Ishikawa (cell line): Measurements from ENCODE around the gene AMMECR1.

ENCODE experiments used
- CEBPB ChIP-seq: IDR thresholded peaks from 2 replicates; pipeline ENCODE4 v1.6.1; 2012
- EGR1 ChIP-seq: IDR thresholded peaks from 2 replicates; pipeline ENCODE4 v1.6.1; 2012
- EP300 ChIP-seq: IDR thresholded peaks from 2 replicates; pipeline ENCODE4 v1.6.1; 2012; ENCODE audit warnings: borderline replicate concordance
- FOXM1 ChIP-seq: IDR thresholded peaks from 2 replicates; pipeline ENCODE4 v1.6.1; 2012; ENCODE audit warnings: low read depth, borderline replicate concordance
- MAX ChIP-seq: IDR thresholded peaks from 2 replicates; pipeline ENCODE4 v1.6.1; 2012
- NFIC ChIP-seq: IDR thresholded peaks from 2 replicates; pipeline ENCODE4 v1.6.1; 2012
- RAD21 ChIP-seq: IDR thresholded peaks from 2 replicates; pipeline ENCODE4 v1.6.1; 2012; ENCODE audit warnings: low read depth
- REST ChIP-seq: IDR thresholded peaks from 2 replicates; pipeline ENCODE4 v1.6.1; 2012; ENCODE audit warnings: low read depth, mild to moderate bottlenecking
- TAF1 ChIP-seq: IDR thresholded peaks from 2 replicates; pipeline ENCODE4 v1.6.1; 2012; ENCODE audit warnings: low read depth, mild to moderate bottlenecking
- TCF12 ChIP-seq: IDR thresholded peaks from 2 replicates; pipeline ENCODE4 v1.6.1; 2012; ENCODE audit warnings: low read depth
- TEAD4 ChIP-seq: IDR thresholded peaks from 2 replicates; pipeline ENCODE4 v1.6.1; 2012
- USF1 ChIP-seq: IDR thresholded peaks from 2 replicates; pipeline ENCODE4 v1.6.1; 2012
- YY1 ChIP-seq: IDR thresholded peaks from 2 replicates; pipeline ENCODE4 v1.6.1; 2012; ENCODE audit warnings: low read depth

- TF ChIP-seq EGR1 (no peak), EP300 (no peak), YY1 (no peak), TAF1 (no peak), MAX (no peak), NFIC (no peak), CEBPB (no peak), REST (no peak), RAD21 (no peak), FOXM1 (no peak), USF1 (no peak), TEAD4 (no peak), TCF12 (no peak)
These were observed 125.4 kb downstream of the AMMECR1 start for GRCh38 chrX:110192516-110192915.
